ENCODE results near the gene TRAF1. TPM values are rescaled to one million over a fixed set of nuclear protein-coding genes. Genes with fewer than 3 reads are reported as not detected.
A peak's percentile ranks its signal among the peaks of the same experiment; 100 is the strongest.

The TRAF1 gene
- total and polyA plus RNA-seq, 3 donors from 2014 or later = 3.9 to 8.6 (median 6.5) TPM

- no peaks in the 10 kb centered on the region for H3K9me3 ChIP-seq
- peaks cover 22% of the 10 kb centered on the region for H3K4me1 ChIP-seq
- H3K27me3 ChIP-seq = no peaks in the 10 kb centered on the region
- H3K36me3 ChIP-seq (ENCODE audit: low read depth, missing control alignments) = no peaks in the 10 kb centered on the region
- 77 to 83% methylated on average over 14 of the region's 14 CpGs for WGBS, 2 donors
- no peak for DNase-seq
- H3K27ac ChIP-seq = peak overlapping the region in 1 of 2 donors; percentile 8
- no peak overlapping the region for H3K4me3 ChIP-seq
- no peak for TF ChIP-seq CTCF (IDR thresholded peaks at IDR 0.05)
- intact Hi-C loops (cut with DNase I; ENCODE audit: low total_unique reads) = no loop called here
These were observed 36.0 kb downstream of the TRAF1 start for GRCh38 chr9:120890320-120891244.

- DNase-seq = no peak
- 93% methylated on average over 1 of the region's 1 CpG for WGBS, 2 donors
- Histone ChIP-seq H3K27ac (peak overlapping the region in 1 of 2 donors; percentile 50), H3K9me3 (no peaks in the 10 kb centered on the region), H3K4me1 (peaks cover 20% of the 10 kb centered on the region), H3K36me3 (ENCODE audit: low read depth, missing control alignments) (no peaks in the 10 kb centered on the region), H3K4me3 (no peak overlapping the region), H3K27me3 (no peaks in the 10 kb centered on the region)
- intact Hi-C loops (cut with DNase I; ENCODE audit: low total_unique reads) = no loop called here
- TF ChIP-seq POLR2A (IDR thresholded peaks at IDR 0.05) (no peak), CTCF (IDR thresholded peaks at IDR 0.05) (no peak)
These were observed 36.9 kb downstream of the TRAF1 start for GRCh38 chr9:120889606-120890271.

GRCh38 chr9:120888626-120889025, 38.0 kb downstream of the TRAF1 start:
- Histone ChIP-seq H3K9me3 (no peaks in the 10 kb centered on the region), H3K27me3 (no peaks in the 10 kb centered on the region), H3K4me3 (no peak overlapping the region), H3K27ac (no peak overlapping the region), H3K4me1 (peaks cover 12% of the 10 kb centered on the region), H3K36me3 (ENCODE audit: low read depth, missing control alignments) (no peaks in the 10 kb centered on the region)
- no peak for TF ChIP-seq POLR2A (IDR thresholded peaks at IDR 0.05)
- intact Hi-C loops (cut with DNase I; ENCODE audit: low total_unique reads) = no loop called here
- no peak for DNase-seq

GRCh38 chr9:120886490-120886967, 40.1 kb downstream of the TRAF1 start:
- DNase-seq = no peak
- no peaks in the 10 kb centered on the region for H3K9me3 ChIP-seq
- no peaks in the 10 kb centered on the region for H3K27me3 ChIP-seq
- no peaks in the 10 kb centered on the region for H3K36me3 ChIP-seq (ENCODE audit: low read depth, missing control alignments)
- no peak for TF ChIP-seq CTCF (IDR thresholded peaks at IDR 0.05)
- TF ChIP-seq POLR2A (IDR thresholded peaks at IDR 0.05) = no peak
- intact Hi-C loops (cut with DNase I; ENCODE audit: low total_unique reads) = no loop called here
- H3K27ac ChIP-seq = no peak overlapping the region
- H3K4me1 ChIP-seq = peaks cover 10% of the 10 kb centered on the region
- no peak overlapping the region for H3K4me3 ChIP-seq
- WGBS, 2 donors = 73 to 77% methylated on average over 8 of the region's 8 CpGs

- Histone ChIP-seq H3K27me3 (no peaks in the 10 kb centered on the region), H3K4me1 (peaks cover 10% of the 10 kb centered on the region), H3K27ac (no peak overlapping the region), H3K9me3 (no peaks in the 10 kb centered on the region), H3K4me3 (no peak overlapping the region), H3K36me3 (ENCODE audit: low read depth, missing control alignments) (no peaks in the 10 kb centered on the region)
- DNase-seq = no peak
- intact Hi-C loops (cut with DNase I; ENCODE audit: low total_unique reads) = no loop called here
- WGBS, 2 donors = 53 to 54% methylated on average over 5 of the region's 5 CpGs
- no peak for TF ChIP-seq CTCF (IDR thresholded peaks at IDR 0.05)
- no peak for TF ChIP-seq POLR2A (IDR thresholded peaks at IDR 0.05)
These were observed 40.6 kb downstream of the TRAF1 start for GRCh38 chr9:120885958-120886357.

All from testis (tissue), 3 donors.